ENCODE data around the gene GOLGA1.

GRCh38 chr9:124947727-124948391 is 7.0 kb upstream of the GOLGA1 start:
- TF ChIP-seq GATA3 (IDR thresholded peaks at IDR 0.05; ENCODE audit: low read depth, low read length): no peak
- no peak for TF ChIP-seq GATA2 (IDR thresholded peaks at IDR 0.05; ENCODE audit: low read depth, low read length)
